ENCODE data around the gene ADAMTS6.

Gene ADAMTS6

GRCh38 chr5:65455064-65455463, 26.7 kb downstream of the ADAMTS6 start:
- ChIA-PET POLR2A (no interaction called here), CTCF (no interaction called here)
- Histone ChIP-seq H3K36me3 (ENCODE audit: control insufficient read depth in 2 of 2, insufficient read depth in 1 of 2, low read length in 2 of 2) (peaks cover 0 to 3% of the 10 kb centered on the region in 2 experiments; a peak in 2 of 3 replicates), H3K9me3 (ENCODE audit: control insufficient read depth, insufficient read depth, low read depth, low read length) (no peaks in the 10 kb centered on the region), H3K27ac (ENCODE audit: extremely low read depth, low read depth, low read length) (no peak overlapping the region), H3K4me3 (ENCODE audit: low read depth, low read length) (no peak overlapping the region), H3K4me1 (ENCODE audit: control insufficient read depth, insufficient read depth, low read length) (no peaks in the 10 kb centered on the region)
- no peak for TF ChIP-seq ZNF654 (tag by site-specific recombination; IDR thresholded peaks at IDR 0.05; ENCODE audit: low read depth)
- TF ChIP-seq ZNF398 (tag by site-specific recombination; IDR thresholded peaks at IDR 0.05), result no peak
- no peak for TF ChIP-seq ZNF521 (tag by site-specific recombination; IDR thresholded peaks at IDR 0.05)
- no peak for TF ChIP-seq SETDB1 (IDR thresholded peaks at IDR 0.05; ENCODE audit: insufficient read length, low read length)
- no peak for TF ChIP-seq ZNF626 (tag by site-specific recombination; IDR thresholded peaks at IDR 0.05)
- TF ChIP-seq ZNF223 (tag by site-specific recombination; IDR thresholded peaks at IDR 0.05), result no peak
- no peak for TF ChIP-seq ZNF138 (tag by site-specific recombination; IDR thresholded peaks at IDR 0.05; ENCODE audit: borderline replicate concordance)

GRCh38 chr5:65451436-65451835, 30.3 kb downstream of the ADAMTS6 start:
- Histone ChIP-seq H3K9me3 (ENCODE audit: control insufficient read depth, insufficient read depth, low read depth, low read length) (no peaks in the 10 kb centered on the region), H3K27ac (ENCODE audit: extremely low read depth, low read depth, low read length) (no peak overlapping the region), H3K36me3 (ENCODE audit: control insufficient read depth in 2 of 2, insufficient read depth in 1 of 2, low read length in 2 of 2) (peaks cover 0 to 3% of the 10 kb centered on the region in 2 experiments; a peak in 2 of 3 replicates), H3K4me3 (ENCODE audit: low read depth, low read length) (no peak overlapping the region), H3K4me1 (ENCODE audit: control insufficient read depth, insufficient read depth, low read length) (no peaks in the 10 kb centered on the region)
- ChIA-PET POLR2A (no interaction called here), CTCF (no interaction called here)
- TF ChIP-seq ZNF529 (tag by site-specific recombination; IDR thresholded peaks at IDR 0.05; ENCODE audit: insufficient replicate concordance), result no peak
- no peak for TF ChIP-seq ZNF311 (tag by site-specific recombination; IDR thresholded peaks at IDR 0.05; ENCODE audit: borderline replicate concordance)
- no peak for TF ChIP-seq AEBP2 (tag by site-specific recombination; IDR thresholded peaks at IDR 0.05; ENCODE audit: borderline replicate concordance)
- no peak for TF ChIP-seq ZNF48 (tag by site-specific recombination; IDR thresholded peaks at IDR 0.05)
- no peak for TF ChIP-seq ZBTB1 (tag by site-specific recombination; IDR thresholded peaks at IDR 0.05)
- TF ChIP-seq ZNF341 (tag by site-specific recombination; IDR thresholded peaks at IDR 0.05; ENCODE audit: low read depth), result no peak
- TF ChIP-seq ZNF837 (tag by site-specific recombination; IDR thresholded peaks at IDR 0.05), result no peak
- no peak for TF ChIP-seq ZNF155 (tag by site-specific recombination; IDR thresholded peaks at IDR 0.05)
- TF ChIP-seq SP3 (tag by site-specific recombination; IDR thresholded peaks at IDR 0.05), result no peak
- no peak for TF ChIP-seq ZNF704 (tag by site-specific recombination; IDR thresholded peaks at IDR 0.05)
- no peak for TF ChIP-seq ZNF560 (tag by site-specific recombination; IDR thresholded peaks at IDR 0.05; ENCODE audit: borderline replicate concordance)

GRCh38 chr5:65446682-65447081, 35.0 kb downstream of the ADAMTS6 start:
- H3K27ac ChIP-seq (ENCODE audit: extremely low read depth, low read depth, low read length), result no peak overlapping the region
- ChIA-PET POLR2A (no interaction called here), CTCF (interaction anchor here (0.6 kb wide), 1 partner anchor 37 kb away, joined by 3 read pairs; no protein-coding TSS in a partner anchor)
- peaks cover 0 to 3% of the 10 kb centered on the region in 2 experiments; a peak in 2 of 3 replicates for H3K36me3 ChIP-seq (ENCODE audit: control insufficient read depth in 2 of 2, insufficient read depth in 1 of 2, low read length in 2 of 2)
- TF ChIP-seq MZF1 (tag by site-specific recombination; IDR thresholded peaks at IDR 0.05; ENCODE audit: borderline replicate concordance), result no peak
- TF ChIP-seq ZNF544 (tag by site-specific recombination; IDR thresholded peaks at IDR 0.05), result no peak
- H3K4me1 ChIP-seq (ENCODE audit: control insufficient read depth, insufficient read depth, low read length), result no peaks in the 10 kb centered on the region
- no peak overlapping the region for H3K4me3 ChIP-seq (ENCODE audit: low read depth, low read length)
- no peaks in the 10 kb centered on the region for H3K9me3 ChIP-seq (ENCODE audit: control insufficient read depth, insufficient read depth, low read depth, low read length)

Data from HEK293 (cell line).